ENCODE results near the gene ENTPD1.

The ENTPD1 gene

DNA sequence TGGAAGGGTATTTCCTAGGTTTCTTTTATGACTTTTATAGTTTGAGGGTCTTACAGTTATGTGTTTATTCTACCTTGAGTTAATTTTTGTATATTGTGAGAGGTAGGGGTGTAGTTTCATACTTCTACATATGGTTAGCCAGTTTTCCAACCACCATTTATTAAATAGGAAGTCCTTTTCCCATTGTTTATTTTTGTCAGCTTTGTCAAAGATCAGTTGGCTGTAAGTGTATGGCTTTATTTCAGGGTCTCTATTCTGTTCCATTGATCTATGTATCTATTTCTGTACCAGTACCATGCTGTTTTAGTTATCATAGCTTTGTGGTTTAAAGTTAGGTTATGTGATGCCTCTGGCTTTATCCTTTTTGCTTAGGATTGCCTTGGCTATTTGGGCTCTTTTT, 79.9 kb downstream of the ENTPD1 start:
- in situ Hi-C loops (cut with MboI; ENCODE audit: low sequenced_read_pairs, unreplicated experiment), result loop anchor here (5.0 kb wide), 1 partner anchor 139 kb away; no protein-coding TSS in a partner anchor
- TF ChIP-seq, protein P1, sequence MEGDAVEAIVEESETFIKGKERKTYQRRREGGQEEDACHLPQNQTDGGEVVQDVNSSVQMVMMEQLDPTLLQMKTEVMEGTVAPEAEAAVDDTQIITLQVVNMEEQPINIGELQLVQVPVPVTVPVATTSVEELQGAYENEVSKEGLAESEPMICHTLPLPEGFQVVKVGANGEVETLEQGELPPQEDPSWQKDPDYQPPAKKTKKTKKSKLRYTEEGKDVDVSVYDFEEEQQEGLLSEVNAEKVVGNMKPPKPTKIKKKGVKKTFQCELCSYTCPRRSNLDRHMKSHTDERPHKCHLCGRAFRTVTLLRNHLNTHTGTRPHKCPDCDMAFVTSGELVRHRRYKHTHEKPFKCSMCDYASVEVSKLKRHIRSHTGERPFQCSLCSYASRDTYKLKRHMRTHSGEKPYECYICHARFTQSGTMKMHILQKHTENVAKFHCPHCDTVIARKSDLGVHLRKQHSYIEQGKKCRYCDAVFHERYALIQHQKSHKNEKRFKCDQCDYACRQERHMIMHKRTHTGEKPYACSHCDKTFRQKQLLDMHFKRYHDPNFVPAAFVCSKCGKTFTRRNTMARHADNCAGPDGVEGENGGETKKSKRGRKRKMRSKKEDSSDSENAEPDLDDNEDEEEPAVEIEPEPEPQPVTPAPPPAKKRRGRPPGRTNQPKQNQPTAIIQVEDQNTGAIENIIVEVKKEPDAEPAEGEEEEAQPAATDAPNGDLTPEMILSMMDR (IDR thresholded peaks at IDR 0.05; ENCODE audit: borderline replicate concordance, control extremely low read depth, extremely low read depth, insufficient read depth, missing control alignments), result no peak
- no peak for DNase-seq (ENCODE audit: low spot score)

GRCh38 chr10:95836610-95837355, 80.8 kb downstream of the ENTPD1 start:
- no peak for DNase-seq (ENCODE audit: low spot score)
- in situ Hi-C loops (cut with MboI; ENCODE audit: low sequenced_read_pairs, unreplicated experiment), result loop anchor here (5.0 kb wide), 1 partner anchor 139 kb away; no protein-coding TSS in a partner anchor
- TF ChIP-seq, protein P1 (IDR thresholded peaks at IDR 0.05; ENCODE audit: borderline replicate concordance, control extremely low read depth, extremely low read depth, insufficient read depth, missing control alignments), result no peak

GRCh38 chr10:95837356-95837776, 81.4 kb downstream of the ENTPD1 start:
- TF ChIP-seq, protein P1 (IDR thresholded peaks at IDR 0.05; ENCODE audit: borderline replicate concordance, control extremely low read depth, extremely low read depth, insufficient read depth, missing control alignments), result no peak
- DNase-seq (ENCODE audit: low spot score), result no peak
- in situ Hi-C loops (cut with MboI; ENCODE audit: low sequenced_read_pairs, unreplicated experiment), result loop anchor here (5.0 kb wide), 1 partner anchor 140 kb away; no protein-coding TSS in a partner anchor

GRCh38 chr10:95837783-95838182, 81.8 kb downstream of the ENTPD1 start:
- in situ Hi-C loops (cut with MboI; ENCODE audit: low sequenced_read_pairs, unreplicated experiment), result loop anchor here (5.0 kb wide), 1 partner anchor 140 kb away; no protein-coding TSS in a partner anchor
- TF ChIP-seq, protein P1 (IDR thresholded peaks at IDR 0.05; ENCODE audit: borderline replicate concordance, control extremely low read depth, extremely low read depth, insufficient read depth, missing control alignments), result no peak
- no peak for DNase-seq (ENCODE audit: low spot score)

- in situ Hi-C loops (cut with MboI; ENCODE audit: low sequenced_read_pairs, unreplicated experiment), result no loop called here
- DNase-seq (ENCODE audit: low spot score), result no peak
- TF ChIP-seq, protein P1 (IDR thresholded peaks at IDR 0.05; ENCODE audit: borderline replicate concordance, control extremely low read depth, extremely low read depth, insufficient read depth, missing control alignments), result no peak
Measured at GRCh38 chr10:95840121-95840520, 84.2 kb downstream of the ENTPD1 start.

DNA sequence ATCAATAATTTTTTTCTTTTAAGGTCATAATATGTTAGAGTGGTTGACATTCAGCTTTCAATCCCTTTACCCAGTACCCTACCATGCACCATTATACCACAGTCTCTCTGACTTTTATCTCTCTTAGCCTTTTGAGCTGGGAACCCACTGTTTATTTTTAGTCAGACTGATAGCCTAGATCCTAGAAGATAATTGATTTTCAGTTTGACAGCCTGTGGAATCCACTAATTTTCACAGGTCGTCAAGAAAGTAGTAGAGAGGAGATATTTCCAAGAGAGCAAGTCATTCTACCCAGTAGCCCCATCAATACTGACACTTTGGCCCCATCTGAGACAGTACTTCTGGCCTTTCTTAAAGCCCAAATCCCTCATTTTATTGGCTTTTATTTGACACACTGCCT, 84.7 kb downstream of the ENTPD1 start:
- in situ Hi-C loops (cut with MboI; ENCODE audit: low sequenced_read_pairs, unreplicated experiment), result no loop called here
- no peak for DNase-seq (ENCODE audit: low spot score)
- TF ChIP-seq, protein P1 (IDR thresholded peaks at IDR 0.05; ENCODE audit: borderline replicate concordance, control extremely low read depth, extremely low read depth, insufficient read depth, missing control alignments), result no peak
